K562 (cell line): ENCODE data around the gene UNC5B. TPM values are rescaled to one million over a fixed set of nuclear protein-coding genes. Genes with fewer than 3 reads are reported as not detected.

Experiments used
- CBFB ChIP-seq: sonication (generic); formaldehyde crosslinking; IDR thresholded peaks from 2 replicates; pipeline ENCODE4 v1.4.0; 2020; ENCODE audit warnings: mild to moderate bottlenecking, missing genetic modification reagents
- CCAR2 ChIP-seq: fragments of 200-400 bp; formaldehyde crosslinking; IDR thresholded peaks from 2 replicates; pipeline ENCODE4 v1.6.1; 2017; ENCODE audit warnings: mild to moderate bottlenecking, low read depth, low read length
- DACH1 ChIP-seq: fragments of 450-650 bp; IDR thresholded peaks from 2 replicates; pipeline ENCODE4 v1.6.1; 2018; ENCODE audit not compliant: partially characterized antibody
- DMBX1 ChIP-seq: fragments of 250-450 bp; sonication (Bioruptor Pico); IDR thresholded peaks from 2 replicates; pipeline ENCODE4 v1.8.0; 2022; ENCODE audit warnings: inconsistent platforms, mild to moderate bottlenecking, moderate library complexity, borderline replicate concordance
- EP400 ChIP-seq: fragments of 450-650 bp; IDR thresholded peaks from 2 replicates; pipeline ENCODE4 v1.6.1; 2017; ENCODE audit warnings: antibody characterized with exemption, mild to moderate bottlenecking, moderate library complexity
- HNRNPK ChIP-seq: fragments of 200-400 bp; formaldehyde crosslinking; IDR thresholded peaks from one replicate; pipeline ENCODE4 v1.6.1; 2018; ENCODE audit warnings: mild to moderate bottlenecking, low read depth, low read length; ENCODE audit not compliant: poor library complexity, severe bottlenecking
- PML ChIP-seq: IDR thresholded peaks from 2 replicates; pipeline ENCODE4 v1.6.1; 2012; ENCODE audit warnings: low read length, inconsistent platforms
- POLR2AphosphoS2 ChIP-seq: IDR thresholded peaks from 2 replicates; pipeline ENCODE4 v1.6.1; 2012; ENCODE audit warnings: low read length, improper control_type of control experiment
- ZBTB40 ChIP-seq, 2 experiments: fragments of 450-650 bp in 1 of 2; sonication (generic) in 1 of 2; formaldehyde crosslinking in 1 of 2; IDR thresholded peaks; 2 replicates each; pipeline versions ENCODE4 v1.7.1 to v1.9.0; 2016 to 2022; ENCODE audit warnings: inconsistent platforms in 1 of 2, mild to moderate bottlenecking in 1 of 2, missing genetic modification reagents in 1 of 2
- ZNF23 ChIP-seq: fragments of 250-450 bp; sonication (Bioruptor Pico); IDR thresholded peaks from 2 replicates; pipeline ENCODE4 v1.4.0; 2020; ENCODE audit warnings: mild to moderate bottlenecking
- ZNF311 ChIP-seq: fragments of 250-450 bp; sonication (Bioruptor Pico); IDR thresholded peaks from 2 replicates; pipeline ENCODE4 v1.4.0; 2020; ENCODE audit warnings: mild to moderate bottlenecking, moderate library complexity
- ZNF444 ChIP-seq: fragments of 250-450 bp; sonication (Bioruptor Pico); IDR thresholded peaks from 2 replicates; pipeline ENCODE4 v1.4.0; 2020; ENCODE audit warnings: mild to moderate bottlenecking, moderate library complexity
- ZNF75A ChIP-seq: fragments of 450-650 bp; formaldehyde crosslinking; IDR thresholded peaks from 2 replicates; pipeline ENCODE4 v1.4.0; 2020; ENCODE audit warnings: mild to moderate bottlenecking
- ZSCAN29 ChIP-seq: fragments of 450-650 bp; IDR thresholded peaks from 2 replicates; pipeline ENCODE4 v1.6.1; 2017
- polyA plus RNA-seq, 8 experiments: library from polyadenylated mRNA; depleted of rRNA in 4 of 8; stranded (reverse) in 5 of 8; unstranded in 3 of 8; fragments of >200 nt; fragmentation: Nextera tagmentation in 2 of 8; fragmentation: Illumina TruSeq in 1 of 8; extraction: Ambion mirVana in 2 of 8; extraction: Trizol in 1 of 8; gene quantifications; 2 replicates each; pipeline versions ENCODE4 v1.2.1 to v1.2.3, GENCODE V29; 2011 to 2014; ENCODE audit warnings: inconsistent platforms in 1 of 8, missing spikeins in 1 of 8
- total RNA-seq, 7 experiments: library from RNA; depleted of rRNA in 6 of 7; stranded (reverse); fragments of >200 nt in 6 of 7; fragmentation: Illumina TruSeq in 2 of 7; extraction: Trizol in 2 of 7; gene quantifications; 2 replicates each; pipeline versions ENCODE4 v1.2.1 to v1.2.3, GENCODE V29; 2011 to 2021; ENCODE audit warnings: low replicate concordance in 1 of 7
- TF ChIP-seq, protein P1 (sequence below): fragments of 450-650 bp; formaldehyde crosslinking; IDR thresholded peaks from 2 replicates; pipeline ENCODE4 v1.4.0; 2020; ENCODE audit warnings: mild to moderate bottlenecking, moderate library complexity
- TF ChIP-seq, protein P2 (sequence below): fragments of 450-650 bp; IDR thresholded peaks from 2 replicates; pipeline ENCODE4 v1.6.1; 2017; ENCODE audit warnings: mild to moderate bottlenecking, moderate library complexity
- TF ChIP-seq, protein P3 (sequence below): fragments of 450-650 bp; IDR thresholded peaks from 2 replicates; pipeline ENCODE4 v1.6.1; 2016; ENCODE audit warnings: antibody characterized with exemption

UNC5B gene
- total and polyA plus RNA-seq, 9 of the 15 experiments (the other 6 are each of a cell fraction or from before 2014, with no cell fraction given): 0.10 to 8.4 (median 2.1) TPM

DNA sequence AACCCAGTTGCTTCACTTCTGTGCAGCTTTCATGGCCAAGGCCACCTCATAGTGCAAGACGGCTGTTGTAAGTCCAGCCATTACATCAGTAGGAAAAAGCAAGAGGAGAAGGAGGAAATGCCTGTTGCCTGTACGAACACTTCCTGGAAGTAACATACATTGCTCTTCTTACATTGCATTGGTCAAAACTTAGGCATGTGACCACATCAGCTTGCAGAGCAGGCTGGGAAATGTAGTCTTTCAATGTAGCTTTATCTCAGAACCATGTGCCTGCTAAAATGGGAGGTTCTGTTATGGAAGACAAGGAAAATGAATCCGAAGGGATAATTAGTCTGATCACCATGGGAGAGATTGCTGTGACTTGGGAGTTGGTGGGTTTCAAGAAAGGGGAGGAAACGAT is 111.0 kb downstream of the UNC5B start (continued):
- peak; percentile 68 for TF ChIP-seq ZBTB40 (IDR thresholded peaks at IDR 0.05)
- TF ChIP-seq ZBTB40 (CRISPR knock-in tag; IDR thresholded peaks at IDR 0.05): no peak
- TF ChIP-seq, protein P1, sequence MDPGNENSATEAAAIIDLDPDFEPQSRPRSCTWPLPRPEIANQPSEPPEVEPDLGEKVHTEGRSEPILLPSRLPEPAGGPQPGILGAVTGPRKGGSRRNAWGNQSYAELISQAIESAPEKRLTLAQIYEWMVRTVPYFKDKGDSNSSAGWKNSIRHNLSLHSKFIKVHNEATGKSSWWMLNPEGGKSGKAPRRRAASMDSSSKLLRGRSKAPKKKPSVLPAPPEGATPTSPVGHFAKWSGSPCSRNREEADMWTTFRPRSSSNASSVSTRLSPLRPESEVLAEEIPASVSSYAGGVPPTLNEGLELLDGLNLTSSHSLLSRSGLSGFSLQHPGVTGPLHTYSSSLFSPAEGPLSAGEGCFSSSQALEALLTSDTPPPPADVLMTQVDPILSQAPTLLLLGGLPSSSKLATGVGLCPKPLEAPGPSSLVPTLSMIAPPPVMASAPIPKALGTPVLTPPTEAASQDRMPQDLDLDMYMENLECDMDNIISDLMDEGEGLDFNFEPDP (CRISPR knock-in tag): no peak
- TF ChIP-seq, protein P2, sequence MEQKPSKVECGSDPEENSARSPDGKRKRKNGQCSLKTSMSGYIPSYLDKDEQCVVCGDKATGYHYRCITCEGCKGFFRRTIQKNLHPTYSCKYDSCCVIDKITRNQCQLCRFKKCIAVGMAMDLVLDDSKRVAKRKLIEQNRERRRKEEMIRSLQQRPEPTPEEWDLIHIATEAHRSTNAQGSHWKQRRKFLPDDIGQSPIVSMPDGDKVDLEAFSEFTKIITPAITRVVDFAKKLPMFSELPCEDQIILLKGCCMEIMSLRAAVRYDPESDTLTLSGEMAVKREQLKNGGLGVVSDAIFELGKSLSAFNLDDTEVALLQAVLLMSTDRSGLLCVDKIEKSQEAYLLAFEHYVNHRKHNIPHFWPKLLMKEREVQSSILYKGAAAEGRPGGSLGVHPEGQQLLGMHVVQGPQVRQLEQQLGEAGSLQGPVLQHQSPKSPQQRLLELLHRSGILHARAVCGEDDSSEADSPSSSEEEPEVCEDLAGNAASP: no peak
- no peak for TF ChIP-seq HNRNPK
- no peak for TF ChIP-seq EP400
- no peak for TF ChIP-seq ZNF311
- TF ChIP-seq CCAR2: no peak
- no peak for TF ChIP-seq PML
- TF ChIP-seq ZNF444 (CRISPR knock-in tag): no peak
- no peak for TF ChIP-seq DACH1
- no peak for TF ChIP-seq POLR2AphosphoS2
- no peak for TF ChIP-seq CBFB
- no peak for TF ChIP-seq ZNF23 (CRISPR knock-in tag)
- TF ChIP-seq ZNF75A (CRISPR knock-in tag): no peak
- TF ChIP-seq, protein P3, sequence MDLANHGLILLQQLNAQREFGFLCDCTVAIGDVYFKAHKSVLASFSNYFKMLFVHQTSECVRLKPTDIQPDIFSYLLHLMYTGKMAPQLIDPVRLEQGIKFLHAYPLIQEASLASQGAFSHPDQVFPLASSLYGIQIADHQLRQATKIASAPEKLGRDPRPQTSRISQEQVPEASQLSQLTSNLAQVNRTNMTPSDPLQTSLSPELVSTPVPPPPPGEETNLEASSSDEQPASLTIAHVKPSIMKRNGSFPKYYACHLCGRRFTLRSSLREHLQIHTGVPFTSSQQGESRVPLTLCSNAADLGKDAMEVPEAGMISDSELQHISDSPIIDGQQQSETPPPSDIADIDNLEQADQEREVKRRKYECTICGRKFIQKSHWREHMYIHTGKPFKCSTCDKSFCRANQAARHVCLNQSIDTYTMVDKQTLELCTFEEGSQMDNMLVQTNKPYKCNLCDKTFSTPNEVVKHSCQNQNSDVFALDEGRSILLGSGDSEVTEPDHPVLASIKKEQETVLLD: no peak
- TF ChIP-seq ZSCAN29: no peak
- TF ChIP-seq DMBX1 (CRISPR knock-in tag): no peak
